Endothelial cell of umbilical vein (primary cell): ENCODE results near the gene IRF8. TPM values are rescaled to one million over a fixed set of nuclear protein-coding genes. Genes with fewer than 3 reads are reported as not detected.

Source experiments
- BruUV-seq: library from RNA; stranded (reverse); fragments of 400-500 nt; replicated peaks from 2 replicates; lab custom pipeline; 2021; lab: Mats Ljungman, UMichigan
- CTCF ChIA-PET: fragments of 300-600, 350-600 bp; sonication (Branson Sonifier 250); formaldehyde crosslinking; loops from one replicate; lab custom pipeline; 2021; ENCODE audit warnings: antibody characterized with exemption, inconsistent platforms; lab: Charles Lee
- POLR2A ChIA-PET: fragments of 300-600, 350-600 bp; sonication (Branson Sonifier 250); formaldehyde crosslinking; loops from one replicate; lab custom pipeline; 2021; ENCODE audit warnings: antibody characterized with exemption, inconsistent platforms; lab: Charles Lee
- DNase-seq: peaks from one replicate; pipeline ENCODE4 v3.0.0-alpha.2; 2011; ENCODE audit warnings: low read depth, low spot score
- FAIRE-seq: peaks from 2 replicates; lab custom pipeline; 2011; peaks lifted over from hg19 to GRCh38; lab: Jason Lieb, UNC
- H2AFZ ChIP-seq: 2 replicates; pipeline ENCODE4 v1.6.0; 2012; ENCODE audit warnings: low read depth, low read length, control low read depth, inconsistent platforms
- H3K27ac ChIP-seq: 2 replicates; pipeline ENCODE4 v1.5.1; 2011; ENCODE audit warnings: low read depth, mild to moderate bottlenecking, control low read depth, low read length, moderate library complexity; ENCODE audit not compliant: insufficient read depth
- H3K27me3 ChIP-seq, 2 experiments: 2 replicates each; pipeline versions ENCODE4 v1.6.0 to v1.6.1; 2011; ENCODE audit warnings: low read length in 2 of 2, mixed read lengths in 1 of 2; ENCODE audit not compliant: control insufficient read depth in 2 of 2, insufficient read depth in 2 of 2
- H3K36me3 ChIP-seq, 2 experiments: 2 replicates in 1 of 2; 3 replicates in 1 of 2; pipeline ENCODE4 v1.5.1; 2011; ENCODE audit warnings: low read length in 2 of 2, mild to moderate bottlenecking in 1 of 2, moderate library complexity in 1 of 2; ENCODE audit not compliant: control insufficient read depth in 2 of 2, insufficient read depth in 2 of 2; ENCODE audit errors: extremely low read depth in 1 of 2
- H3K4me1 ChIP-seq: 3 replicates; pipeline ENCODE4 v1.5.1; 2011; ENCODE audit warnings: mild to moderate bottlenecking, low read length; ENCODE audit not compliant: control insufficient read depth, insufficient read depth; ENCODE audit errors: extremely low read depth
- H3K4me2 ChIP-seq: 2 replicates; pipeline ENCODE4 v1.6.1; 2011; ENCODE audit warnings: low read length, control low read depth, mixed read lengths; ENCODE audit not compliant: insufficient read depth
- H3K4me3 ChIP-seq, 3 experiments: fragments of 200-600 bp in 1 of 3; sonication (generic), shearing (Covaris generic) in 1 of 3; replicated peaks in 1 of 3; 2 replicates each; pipeline ENCODE4 v1.5.1; 2011 to 2016; ENCODE audit warnings: control low read depth in 3 of 3, low read length in 3 of 3, mild to moderate bottlenecking in 2 of 3, inconsistent platforms in 1 of 3, low read depth in 1 of 3, moderate library complexity in 1 of 3; ENCODE audit not compliant: insufficient read depth in 1 of 3
- H3K79me2 ChIP-seq: 2 replicates; pipeline ENCODE4 v1.6.0; 2012; ENCODE audit warnings: low read length, inconsistent platforms; ENCODE audit not compliant: control insufficient read depth, insufficient read depth
- H3K9ac ChIP-seq: replicated peaks from 2 replicates; pipeline ENCODE3; 2011; ENCODE audit warnings: low read length, control low read depth; ENCODE audit not compliant: insufficient read depth; ENCODE audit errors: extremely low read depth
- H3K9me1 ChIP-seq: replicated peaks from 3 replicates; pipeline ENCODE4 v1.6.0; 2011; ENCODE audit warnings: mild to moderate bottlenecking, low read length; ENCODE audit not compliant: control insufficient read depth, insufficient read depth; ENCODE audit errors: extremely low read depth
- H3K9me3 ChIP-seq: replicated peaks from 2 replicates; pipeline ENCODE4 v1.5.1; 2012; ENCODE audit warnings: low read length, inconsistent platforms; ENCODE audit not compliant: control insufficient read depth, insufficient read depth
- H4K20me1 ChIP-seq: replicated peaks from 2 replicates; pipeline ENCODE3; 2011; ENCODE audit warnings: mild to moderate bottlenecking, low read length; ENCODE audit not compliant: control insufficient read depth, insufficient read depth; ENCODE audit errors: extremely low read depth
- CTCF ChIP-seq, 2 donors: IDR thresholded peaks; 1 replicate in 1 of 2; 2 replicates in 1 of 2; pipeline ENCODE4 v1.5.1; 2011; ENCODE audit warnings: low read length in 2 of 2, mild to moderate bottlenecking in 2 of 2, moderate library complexity in 2 of 2, control low read depth in 1 of 2, inconsistent platforms in 1 of 2, low read depth in 1 of 2; ENCODE audit not compliant: insufficient read depth in 1 of 2; ENCODE audit errors: extremely low read depth in 1 of 2
- EZH2 ChIP-seq: IDR thresholded peaks from 2 replicates; pipeline ENCODE4 v1.6.1; 2012; ENCODE audit warnings: borderline replicate concordance, low read depth, mild to moderate bottlenecking, moderate library complexity, low read length, inconsistent platforms; ENCODE audit not compliant: severe bottlenecking
- FOS ChIP-seq: IDR thresholded peaks from 2 replicates; pipeline ENCODE4 v1.6.1; 2011; ENCODE audit warnings: mild to moderate bottlenecking, low read length, moderate library complexity, borderline replicate concordance; ENCODE audit not compliant: insufficient read depth
- GATA2 ChIP-seq: IDR thresholded peaks from 2 replicates; pipeline ENCODE4 v1.7.0; 2011; ENCODE audit warnings: low read depth, mild to moderate bottlenecking, moderate library complexity, mixed read lengths, low read length; ENCODE audit not compliant: insufficient read length, insufficient read depth
- JUN ChIP-seq: IDR thresholded peaks from 2 replicates; pipeline ENCODE4 v1.6.1; 2011; ENCODE audit warnings: borderline replicate concordance, low read depth; ENCODE audit not compliant: insufficient read length, insufficient read depth
- MAX ChIP-seq: IDR thresholded peaks from 2 replicates; pipeline ENCODE4 v1.6.1; 2011; ENCODE audit not compliant: insufficient read depth, insufficient read length
- MYC ChIP-seq: IDR thresholded peaks from one replicate; pipeline ENCODE4 v1.6.1; 2011; ENCODE audit warnings: mild to moderate bottlenecking, low read depth, low read length
- POLR2A ChIP-seq: IDR thresholded peaks from 2 replicates; pipeline ENCODE4 v1.6.1; 2012; ENCODE audit warnings: low read depth, mild to moderate bottlenecking, control low read depth, low read length
- POLR2AphosphoS5 ChIP-seq: IDR thresholded peaks from 2 replicates; pipeline ENCODE4 v1.6.1; 2012; ENCODE audit warnings: low read depth, mild to moderate bottlenecking, control low read depth, low read length, moderate library complexity; ENCODE audit not compliant: insufficient read depth
- dilution Hi-C: fragments of 300-500 bp; cut with MboI; formaldehyde crosslinking; loops from one replicate; pipeline ENCODE4 v1.15.0; 2019; ENCODE audit warnings: low sequenced_read_pairs; ENCODE audit not compliant: extremely low pct_ligation_motif_present
- intact Hi-C: fragments of 100-400 bp; cut with micrococcal nuclease; formaldehyde crosslinking; loops from one replicate; pipeline ENCODE4 v1.10.0; 2022
- polyA plus RNA-seq, 4 experiments: library from polyadenylated mRNA; depleted of rRNA in 3 of 4; stranded (reverse) in 3 of 4; unstranded in 1 of 4; fragments of >200 nt; gene quantifications; 2 replicates each; pipeline versions ENCODE4 v1.2.1 to v1.2.3, GENCODE V29; 2011 to 2012; ENCODE audit warnings: missing spikeins in 1 of 4
- total RNA-seq: library from RNA; stranded (reverse); gene quantifications from 2 replicates; pipeline ENCODE4 v1.2.3, GENCODE V29; 2021

Gene IRF8
- total and polyA plus RNA-seq, 2 donors (not counting 3 experiments of a cell fraction or from before 2014, with no cell fraction given) = not detected

DNA sequence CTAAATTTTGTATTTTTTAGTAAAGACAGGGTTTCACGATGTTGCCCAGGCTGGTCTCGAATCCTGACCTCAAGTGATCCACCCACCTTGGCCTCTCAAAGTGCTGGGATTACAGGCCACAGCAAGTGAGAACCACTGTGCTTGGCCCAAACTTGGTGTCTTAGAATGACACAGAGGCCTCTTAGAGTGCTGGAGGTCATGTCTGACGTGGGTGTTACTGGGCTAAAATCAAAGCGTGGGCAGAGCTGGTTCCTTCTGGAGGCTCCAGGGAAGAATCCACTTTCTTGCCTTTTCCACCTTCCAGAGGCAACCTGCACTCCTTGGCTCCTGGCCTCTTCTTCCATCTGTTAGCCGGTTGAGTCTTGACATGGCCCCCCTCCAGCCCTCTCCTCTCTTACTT is 53.8 kb downstream of the IRF8 start:
- H2AFZ ChIP-seq = no peak overlapping the region
- no peak overlapping the region for H3K27ac ChIP-seq
- no peaks in the 10 kb centered on the region for H3K4me1 ChIP-seq
- no peaks in the 10 kb centered on the region for H3K79me2 ChIP-seq
- H3K36me3 ChIP-seq = no peaks in the 10 kb centered on the region
- no peaks in the 10 kb centered on the region for H3K9me1 ChIP-seq
- no peak overlapping the region for H3K9ac ChIP-seq
- no peaks in the 10 kb centered on the region for H4K20me1 ChIP-seq
- dilution Hi-C loops = no loop called here
- ChIA-PET POLR2A (no interaction called here), CTCF (no interaction called here)
- peaks cover 0 to 5% of the 10 kb centered on the region in 2 experiments for H3K27me3 ChIP-seq
- H3K4me2 ChIP-seq = no peak overlapping the region
- H3K9me3 ChIP-seq = no peaks in the 10 kb centered on the region
- TF ChIP-seq JUN (no peak), FOS (no peak), CTCF (IDR thresholded peaks at IDR 0.05; ENCODE audit: extremely low read depth in 1 of 2, insufficient read depth in 1 of 2, low read depth in 1 of 2, low read length in 2 of 2) (no peak), MAX (no peak), EZH2 (no peak), POLR2A (no peak), MYC (no peak), GATA2 (no peak), POLR2AphosphoS5 (no peak)
- no peak overlapping the region for H3K4me3 ChIP-seq
- DNase-seq = no peak
- FAIRE-seq = no peak
- no TSS peak for BruUV-seq
- intact Hi-C loops = no loop called here
